IMR-90 (cell line): Measurements from ENCODE around the gene FOXL3. TPM values are rescaled to one million over a fixed set of nuclear protein-coding genes. Genes with fewer than 3 reads are reported as not detected.

Source experiments
- ATAC-seq: fragments of 200-7000 bp; cut with Tn5 transposase; 2 replicates; pipeline ENCODE4 v1.9.1; 2020; ENCODE audit warnings: low read depth, mild to moderate bottlenecking, moderate library complexity
- BruUV-seq: library from RNA; stranded (reverse); fragments of 400-500 nt; replicated peaks from 2 replicates; lab custom pipeline; 2021; lab: Mats Ljungman, UMichigan
- CTCF ChIA-PET: fragments of 300-600 bp; formaldehyde crosslinking; extraction: SDS; loops from one replicate; lab custom pipeline; 2021; ENCODE audit warnings: antibody characterized with exemption; lab: Yijun Ruan, JAX
- POLR2A ChIA-PET: fragments of 300-600 bp; sonication (Branson Sonifier 250); formaldehyde crosslinking; loops from one replicate; lab custom pipeline; 2022; ENCODE audit warnings: antibody characterized with exemption; ENCODE audit not compliant: unreplicated experiment; lab: Charles Lee
- DNase-seq: peaks from one replicate; pipeline ENCODE4 v3.0.0; 2013
- H2AFZ ChIP-seq: replicated peaks from 2 replicates; pipeline ENCODE3; 2013; ENCODE audit warnings: low read length, mild to moderate bottlenecking; ENCODE audit not compliant: poor library complexity
- H2AK5ac ChIP-seq: 2 replicates; pipeline ENCODE4 v1.6.1; 2013; ENCODE audit warnings: low read depth, low read length, inconsistent platforms
- H2AK9ac ChIP-seq: replicated peaks from 2 replicates; pipeline ENCODE3; 2013; ENCODE audit warnings: mild to moderate bottlenecking, low read depth, low read length, moderate library complexity; ENCODE audit not compliant: poor library complexity
- H2BK120ac ChIP-seq: 2 replicates; pipeline ENCODE4 v1.6.1; 2013; ENCODE audit warnings: low read depth, low read length, inconsistent platforms
- H2BK15ac ChIP-seq: 3 replicates; pipeline ENCODE4 v1.6.1; 2013; ENCODE audit warnings: low read depth, low read length, inconsistent platforms
- H2BK20ac ChIP-seq: 2 replicates; pipeline ENCODE4 v1.6.1; 2013; ENCODE audit warnings: low read depth, mild to moderate bottlenecking, inconsistent platforms, low read length, moderate library complexity
- H2BK5ac ChIP-seq: 2 replicates; pipeline ENCODE4 v1.6.1; 2013; ENCODE audit warnings: mild to moderate bottlenecking, low read depth, low read length, inconsistent platforms; ENCODE audit not compliant: poor library complexity, severe bottlenecking
- H3K14ac ChIP-seq: replicated peaks from 2 replicates; pipeline ENCODE4 v1.6.1; 2013; ENCODE audit warnings: low read depth, low read length, inconsistent platforms
- H3K18ac ChIP-seq: 2 replicates; pipeline ENCODE4 v1.6.1; 2013; ENCODE audit warnings: low read depth, low read length, control low read depth
- H3K23ac ChIP-seq: 2 replicates; pipeline ENCODE4 v1.6.1; 2013; ENCODE audit warnings: low read depth, low read length, inconsistent platforms
- H3K27ac ChIP-seq: 2 replicates; pipeline ENCODE4 v1.5.1; 2013; ENCODE audit warnings: mild to moderate bottlenecking, control low read depth, low read length; ENCODE audit not compliant: insufficient read depth
- H3K27me3 ChIP-seq: 2 replicates; pipeline ENCODE4 v1.6.1; 2013; ENCODE audit warnings: low read length; ENCODE audit not compliant: control insufficient read depth, insufficient read depth
- H3K36me3 ChIP-seq: 2 replicates; pipeline ENCODE4 v1.6.1; 2013; ENCODE audit warnings: low read length, mixed read lengths; ENCODE audit not compliant: control insufficient read depth, insufficient read depth
- H3K4ac ChIP-seq: 2 replicates; pipeline ENCODE4 v1.6.1; 2013; ENCODE audit warnings: low read depth, low read length, inconsistent platforms
- H3K4me1 ChIP-seq: 2 replicates; pipeline ENCODE4 v1.6.1; 2013; ENCODE audit warnings: low read length, mixed read lengths; ENCODE audit not compliant: control insufficient read depth, insufficient read depth
- H3K4me2 ChIP-seq: 2 replicates; pipeline ENCODE4 v1.6.1; 2013; ENCODE audit warnings: low read depth, mild to moderate bottlenecking, control low read depth, low read length, moderate library complexity
- H3K4me3 ChIP-seq: 2 replicates; pipeline ENCODE4 v1.5.1; 2013; ENCODE audit warnings: low read depth, mild to moderate bottlenecking, control low read depth, low read length, moderate library complexity; ENCODE audit not compliant: insufficient read depth
- H3K56ac ChIP-seq: 2 replicates; pipeline ENCODE4 v1.6.1; 2013; ENCODE audit warnings: low read length, inconsistent platforms; ENCODE audit not compliant: insufficient read depth; ENCODE audit errors: extremely low read depth
- H3K79me1 ChIP-seq, 2 experiments: 2 replicates each; pipeline ENCODE4 v1.6.1; 2013; ENCODE audit warnings: low read length in 2 of 2, inconsistent platforms in 1 of 2, low read depth in 1 of 2
- H3K9ac ChIP-seq: 2 replicates; pipeline ENCODE4 v1.6.1; 2013; ENCODE audit warnings: low read depth, low read length, control low read depth
- H3K9me1 ChIP-seq: 2 replicates; pipeline ENCODE4 v1.6.1; 2013; ENCODE audit warnings: low read length, inconsistent platforms; ENCODE audit not compliant: insufficient read depth
- H3K9me3 ChIP-seq: 2 replicates; pipeline ENCODE4 v1.6.1; 2013; ENCODE audit warnings: low read length; ENCODE audit not compliant: control insufficient read depth, insufficient read depth
- H4K20me1 ChIP-seq: 2 replicates; pipeline ENCODE4 v1.6.1; 2013; ENCODE audit warnings: low read length, inconsistent platforms; ENCODE audit not compliant: insufficient read depth
- H4K5ac ChIP-seq: 2 replicates; pipeline ENCODE4 v1.6.1; 2013; ENCODE audit warnings: mild to moderate bottlenecking, low read depth, low read length, control low read depth
- H4K8ac ChIP-seq, 2 experiments: 2 replicates each; pipeline ENCODE4 v1.6.1; 2013; ENCODE audit warnings: low read depth in 2 of 2, low read length in 2 of 2, control low read depth in 1 of 2, inconsistent platforms in 1 of 2
- H4K91ac ChIP-seq: 2 replicates; pipeline ENCODE4 v1.6.1; 2013; ENCODE audit warnings: low read depth, low read length, inconsistent platforms; ENCODE audit not compliant: insufficient read depth
- CEBPB ChIP-seq: IDR thresholded peaks from 2 replicates; pipeline ENCODE4 v1.6.1; 2012; ENCODE audit warnings: low read depth, low read length, improper control_type of control experiment
- CTCF ChIP-seq: conservative IDR thresholded peaks from 2 replicates; pipeline ENCODE4 v1.5.1; 2012; ENCODE audit warnings: mild to moderate bottlenecking, low read depth, low read length, improper control_type of control experiment
- ELK1 ChIP-seq: fragments of 150-350 bp; IDR thresholded peaks from 2 replicates; pipeline ENCODE4 v1.6.1; 2016; ENCODE audit warnings: low read depth, mild to moderate bottlenecking, low read length, moderate library complexity, borderline replicate concordance
- MAZ ChIP-seq: IDR thresholded peaks from 2 replicates; pipeline ENCODE4 v1.6.1; 2012; ENCODE audit warnings: low read depth, mild to moderate bottlenecking, low read length, improper control_type of control experiment, moderate library complexity, borderline replicate concordance
- MXI1 ChIP-seq: IDR thresholded peaks from 2 replicates; pipeline ENCODE4 v1.6.1; 2012; ENCODE audit warnings: low read depth, mild to moderate bottlenecking, low read length, moderate library complexity, borderline replicate concordance
- RAD21 ChIP-seq: IDR thresholded peaks from 2 replicates; pipeline ENCODE4 v1.6.1; 2012; ENCODE audit warnings: low read length, improper control_type of control experiment
- RCOR1 ChIP-seq: IDR thresholded peaks from 2 replicates; pipeline ENCODE4 v1.6.1; 2012; ENCODE audit warnings: mild to moderate bottlenecking, low read length, improper control_type of control experiment; ENCODE audit not compliant: insufficient replicate concordance
- RFX5 ChIP-seq: IDR thresholded peaks from 2 replicates; pipeline ENCODE4 v1.8.0; 2012; ENCODE audit warnings: low read depth, mild to moderate bottlenecking, low read length, moderate library complexity
- SMC3 ChIP-seq: fragments of 150-350 bp; IDR thresholded peaks from 2 replicates; pipeline ENCODE4 v1.6.1; 2016; ENCODE audit warnings: low read depth, mild to moderate bottlenecking, antibody characterized with exemption, low read length, moderate library complexity
- WGBS, 2 experiments: methylation state at CpG; one replicate each; pipeline versions ENCODE4 v1.1.5 to v1.1.7; 2013; ENCODE audit warnings: missing lambda C conversion rate in 2 of 2; ENCODE audit not compliant: insufficient read length in 1 of 2; ENCODE audit errors: extremely low coverage in 2 of 2; 5-methylcytosine and 5-hydroxymethylcytosine counted together
- dilution Hi-C: fragments of 300-500 bp; cut with HindIII; formaldehyde crosslinking; loops from one replicate; pipeline ENCODE4 v1.14.3; 2018; ENCODE audit warnings: low sequenced_read_pairs; ENCODE audit not compliant: unreplicated experiment
- in situ Hi-C: fragments of 300-500 bp; cut with MboI; formaldehyde crosslinking; loops from 3 replicates; pipeline ENCODE4 v1.14.3; 2019; ENCODE audit warnings: low sequenced_read_pairs, inconsistent platforms, mixed read lengths
- intact Hi-C: fragments of 100-400 bp; cut with micrococcal nuclease; formaldehyde crosslinking; loops from 2 replicates; pipeline ENCODE4 v1.10.0; 2022
- polyA plus RNA-seq, 3 experiments: library from polyadenylated mRNA; depleted of rRNA; stranded (reverse); fragments of >200 nt; gene quantifications; 2 replicates each; pipeline ENCODE4 v1.2.3, GENCODE V29; 2012; ENCODE audit warnings: low replicate concordance in 1 of 3
- total RNA-seq: library from RNA; depleted of rRNA; stranded (reverse); fragments of >200 nt; gene quantifications from 2 replicates; pipeline ENCODE4 v1.2.3, GENCODE V29; 2012
- TF ChIP-seq, protein P1 (sequence below): fragments of 150-350 bp; IDR thresholded peaks from 2 replicates; pipeline ENCODE4 v1.6.1; 2017; ENCODE audit warnings: mild to moderate bottlenecking, antibody characterized with exemption, low read length, low read depth

The FOXL3 gene
- total and polyA plus RNA-seq, 2 of the 4 experiments (the other 2 are of a cell fraction), result not detected

DNA sequence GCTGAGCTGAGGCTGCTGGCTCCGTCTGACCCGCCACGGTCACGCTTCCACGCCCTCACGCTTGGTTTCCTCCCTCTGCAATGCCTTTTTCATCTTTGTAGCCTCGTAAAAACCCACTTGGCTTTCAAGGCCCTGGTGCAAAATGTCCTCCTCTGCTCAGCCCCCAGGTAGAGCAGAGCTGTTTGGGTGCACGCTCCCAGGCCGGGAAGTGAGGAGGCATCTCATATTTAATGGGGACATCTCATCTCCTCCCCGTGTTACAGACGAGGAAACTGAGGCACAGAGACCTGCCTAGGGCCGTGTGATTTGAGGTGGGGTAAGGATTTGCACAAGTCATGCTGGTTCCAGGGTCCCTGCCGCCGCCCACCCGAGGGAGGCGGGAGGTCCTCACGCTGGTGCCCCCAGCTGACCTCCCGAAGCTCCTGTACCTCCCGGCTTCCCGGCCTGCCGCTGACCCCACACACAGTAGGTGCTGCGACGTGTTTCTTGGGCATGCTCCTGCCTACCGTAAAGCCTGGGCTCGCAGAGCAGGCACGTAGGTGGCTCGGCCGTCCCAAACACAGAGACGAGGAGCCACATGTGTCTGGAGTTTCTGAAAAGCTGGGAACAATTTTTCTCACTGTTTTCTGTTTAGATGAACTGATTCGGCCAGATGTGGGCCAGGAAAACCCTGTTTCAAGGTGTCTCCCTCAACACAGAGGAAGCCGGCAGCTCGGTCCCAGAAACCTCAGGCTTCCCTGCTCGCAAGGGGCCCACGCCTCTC, 11.5 kb downstream of the FOXL3 start:
- TF ChIP-seq RAD21, result no peak
- no peak for TF ChIP-seq SMC3
- TF ChIP-seq MAZ, result no peak
- no peak for TF ChIP-seq CTCF
- TF ChIP-seq, protein P1, sequence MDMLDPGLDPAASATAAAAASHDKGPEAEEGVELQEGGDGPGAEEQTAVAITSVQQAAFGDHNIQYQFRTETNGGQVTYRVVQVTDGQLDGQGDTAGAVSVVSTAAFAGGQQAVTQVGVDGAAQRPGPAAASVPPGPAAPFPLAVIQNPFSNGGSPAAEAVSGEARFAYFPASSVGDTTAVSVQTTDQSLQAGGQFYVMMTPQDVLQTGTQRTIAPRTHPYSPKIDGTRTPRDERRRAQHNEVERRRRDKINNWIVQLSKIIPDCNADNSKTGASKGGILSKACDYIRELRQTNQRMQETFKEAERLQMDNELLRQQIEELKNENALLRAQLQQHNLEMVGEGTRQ, result no peak
- TF ChIP-seq ELK1, result no peak
- TF ChIP-seq CEBPB, result no peak
- no peak for TF ChIP-seq MXI1
- TF ChIP-seq RFX5, result no peak
- TF ChIP-seq RCOR1, result no peak
- Histone ChIP-seq H2AK5ac (no peak overlapping the region), H3K36me3 (no peaks in the 10 kb centered on the region), H3K9me1 (0 out of 2 replicates have a peak, but pooled peaks cover 4% of the 10 kb centered on the region), H2BK5ac (no peak overlapping the region), H4K8ac (no peak overlapping the region), H3K4me2 (no peak overlapping the region), H3K4me1 (no peaks in the 10 kb centered on the region), H2AK9ac (no peak overlapping the region), H2AFZ (no peak overlapping the region), H3K56ac (no peak overlapping the region), H3K27me3 (peaks cover 28% of the 10 kb centered on the region; the same call in 1 of the 2 replicates), H3K9me3 (no peaks in the 10 kb centered on the region; the same call in 1 of the 2 replicates), H4K91ac (no peak overlapping the region), H3K27ac (no peak overlapping the region), H2BK15ac (no peak overlapping the region), H3K4me3 (no peak overlapping the region), H3K14ac (no peak overlapping the region), H4K5ac (no peak overlapping the region), H2BK120ac (no peak overlapping the region), H2BK20ac (no peak overlapping the region), H4K20me1 (peaks cover 3% of the 10 kb centered on the region; the same call in 1 of the 2 replicates), H3K23ac (no peak overlapping the region), H3K79me1 (no peaks in the 10 kb centered on the region), H3K4ac (no peak overlapping the region), H3K9ac (no peak overlapping the region), H3K18ac (no peak overlapping the region)
- dilution Hi-C loops, result no loop called here
- CTCF ChIA-PET, result no interaction called here
- ATAC-seq (no peak), DNase-seq (no peak)
- intact Hi-C loops, result no loop called here
- no TSS peak for BruUV-seq
- 70% methylated on average over 15 of the region's 34 CpGs; no CpG with 5 or more reads in 1 of the 2 experiments for WGBS, 2 experiments
- POLR2A ChIA-PET, result no interaction called here
- in situ Hi-C loops, result no loop called here
